GM12873 (cell line): ENCODE measurements around the gene ZNF425.

Experiments
- CTCF ChIP-seq: IDR thresholded peaks from 2 replicates; pipeline ENCODE4 v1.5.1; 2012; ENCODE audit warnings: low read depth, mild to moderate bottlenecking, moderate library complexity, low read length, control low read depth; ENCODE audit not compliant: insufficient read depth; ENCODE audit errors: missing control alignments

Gene ZNF425

DNA sequence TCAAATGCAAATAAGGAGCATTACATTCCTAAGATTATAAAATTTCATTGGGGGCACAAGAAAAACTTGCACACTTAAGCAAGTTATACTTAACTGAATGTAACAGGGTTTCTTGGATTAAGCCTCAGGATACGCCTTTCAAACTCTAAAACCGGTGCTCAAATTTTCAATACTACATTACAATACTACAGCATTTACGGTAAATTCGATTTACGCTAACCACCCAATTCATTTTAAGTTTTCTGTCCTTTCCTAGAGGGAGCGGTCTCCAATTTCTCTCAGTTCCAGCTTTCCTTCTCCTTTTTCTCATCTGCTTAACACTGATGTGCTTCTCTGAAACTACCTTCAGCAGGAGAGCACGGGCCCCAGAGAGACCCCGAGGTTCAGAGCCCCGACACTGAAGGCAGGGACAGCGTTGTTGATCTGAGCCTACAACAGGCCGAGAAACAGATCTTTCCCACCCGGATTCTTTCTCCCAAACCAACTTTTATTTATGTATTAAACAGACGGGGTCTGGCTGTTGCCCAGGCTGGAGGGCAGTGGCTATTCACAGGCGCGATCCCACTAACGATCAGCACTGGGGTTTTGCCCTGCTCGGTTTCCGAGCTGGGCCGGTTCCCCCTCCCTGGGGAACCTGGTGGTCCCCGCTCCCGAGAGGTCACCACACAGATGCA lies 798 bp downstream of the ZNF425 start:
- no peak for TF ChIP-seq CTCF

DNA sequence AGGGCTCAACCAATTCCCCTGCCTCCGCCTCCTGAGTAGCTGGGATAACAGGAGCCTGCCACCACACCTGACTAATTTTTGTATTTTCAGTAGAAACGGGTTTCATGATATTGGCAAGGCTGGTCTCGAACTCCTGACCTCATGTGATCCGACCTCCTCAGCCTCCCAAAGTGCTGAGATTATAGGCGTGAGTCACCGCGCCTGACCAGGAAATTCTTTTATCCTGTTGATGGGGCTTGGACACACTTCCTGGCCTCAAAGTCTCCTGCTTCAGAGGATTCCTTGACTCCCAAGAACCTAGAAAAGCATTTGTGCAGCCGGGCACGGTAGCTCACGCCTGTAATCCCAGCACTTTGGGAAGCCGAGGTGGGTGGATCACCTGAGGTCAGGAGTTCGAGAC lies 16.2 kb downstream of the ZNF425 start:
- no peak for TF ChIP-seq CTCF

DNA sequence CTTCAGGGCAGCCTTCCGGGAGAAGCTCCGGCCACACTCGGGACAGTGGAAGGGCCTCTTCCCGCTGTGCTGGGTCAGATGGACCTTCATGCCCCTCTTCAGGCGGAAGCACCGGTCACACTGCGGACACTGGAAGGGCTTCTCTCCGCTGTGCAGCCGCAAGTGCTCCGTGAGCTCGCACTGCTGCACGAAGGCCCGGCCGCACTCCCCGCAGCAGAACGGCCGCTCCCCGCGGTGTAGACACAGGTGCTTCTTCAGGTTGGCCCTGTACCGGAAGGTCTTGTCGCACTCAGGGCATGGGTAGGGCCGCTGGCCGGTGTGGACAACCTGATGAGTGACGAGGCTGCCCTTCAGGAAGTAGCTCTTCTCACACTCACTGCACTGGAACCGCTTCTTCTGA lies 21.4 kb downstream of the ZNF425 start:
- no peak for TF ChIP-seq CTCF

GRCh38 chr7:149104214-149104613 lies 21.9 kb downstream of the ZNF425 start:
- TF ChIP-seq CTCF: no peak

- TF ChIP-seq CTCF: no peak
These were observed 22.7 kb downstream of the ZNF425 start for GRCh38 chr7:149103424-149103823.

DNA sequence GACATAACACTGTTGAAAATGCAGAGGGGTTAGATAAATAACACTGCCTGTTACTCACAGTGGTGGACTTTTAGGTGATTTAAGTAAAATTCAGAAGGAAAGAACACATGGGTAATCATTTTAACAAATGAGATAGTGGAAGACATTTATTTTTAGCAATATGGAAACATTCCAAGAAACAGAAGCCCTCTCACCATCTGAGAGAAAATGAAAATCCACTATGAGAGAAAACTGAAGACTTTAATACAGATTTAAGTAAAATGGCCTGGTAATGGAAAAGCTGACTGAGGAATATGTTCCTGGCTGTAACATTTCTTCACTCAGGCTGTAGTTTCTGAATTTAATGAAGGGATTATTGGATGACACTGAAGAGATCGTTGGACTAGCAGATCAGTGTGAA lies 23.5 kb downstream of the ZNF425 start:
- no peak for TF ChIP-seq CTCF

DNA sequence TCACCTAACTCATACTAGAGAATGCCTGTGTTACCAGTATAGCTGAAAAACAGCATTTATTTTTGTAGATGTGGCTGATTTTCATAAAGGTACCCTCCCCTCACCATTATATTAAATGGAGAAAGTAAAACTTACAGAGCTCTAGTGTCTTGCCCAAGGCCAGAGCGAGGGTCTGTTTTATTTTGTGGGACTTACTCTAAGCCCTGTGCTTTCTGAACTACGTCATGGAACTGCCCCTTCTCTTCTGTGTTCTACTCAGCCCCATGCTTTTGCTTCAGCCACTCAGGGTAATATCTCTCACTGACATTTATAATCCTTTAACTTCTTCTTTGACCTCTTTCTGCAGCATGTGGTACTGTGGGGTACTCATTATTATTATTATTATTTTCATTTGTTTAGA lies 25.3 kb downstream of the ZNF425 start:
- no peak for TF ChIP-seq CTCF
